Neuron (in vitro differentiated cells): Measurements from ENCODE around the gene NDUFV1.

Source experiments
- H2AFZ ChIP-seq: one replicate; pipeline ENCODE4 v1.6.1; 2013; ENCODE audit warnings: low read depth, mild to moderate bottlenecking, inconsistent platforms, low read length, moderate library complexity
- H3K27me3 ChIP-seq: one replicate; pipeline ENCODE4 v1.6.1; 2013; ENCODE audit warnings: low read length; ENCODE audit not compliant: insufficient read depth
- H3K36me3 ChIP-seq: one replicate; pipeline ENCODE4 v1.6.1; 2013; ENCODE audit warnings: low read length; ENCODE audit not compliant: insufficient read depth
- H3K4me1 ChIP-seq: one replicate; pipeline ENCODE4 v1.6.1; 2013; ENCODE audit warnings: low read length; ENCODE audit not compliant: insufficient read depth
- H3K4me3 ChIP-seq: 2 replicates; pipeline ENCODE4 v1.5.1; 2013; ENCODE audit warnings: mild to moderate bottlenecking, low read length, moderate library complexity
- H3K9me3 ChIP-seq: one replicate; pipeline ENCODE4 v1.6.1; 2013; ENCODE audit warnings: low read length

Gene NDUFV1

GRCh38 chr11:67638535-67639437 lies 32.0 kb downstream of the NDUFV1 start:
- no peak overlapping the region for H3K4me3 ChIP-seq
- no peaks in the 10 kb centered on the region for H3K9me3 ChIP-seq
- no peaks in the 10 kb centered on the region for H3K36me3 ChIP-seq
- H2AFZ ChIP-seq = no peak overlapping the region
- peaks cover 9% of the 10 kb centered on the region for H3K4me1 ChIP-seq
- H3K27me3 ChIP-seq = no peaks in the 10 kb centered on the region

GRCh38 chr11:67639438-67639859 lies 32.7 kb downstream of the NDUFV1 start, which contains the start of gene TBX10:
TSS of gene TBX10 (minus strand) at chr11:67639763. CDS start at chr11:67639472, 291 bp downstream.
- H3K9me3 ChIP-seq = no peaks in the 10 kb centered on the region
- H3K27me3 ChIP-seq = no peaks in the 10 kb centered on the region
- H2AFZ ChIP-seq = no peak within 1 kb of the TSS
- peaks cover 9% of the 10 kb centered on the region for H3K4me1 ChIP-seq
- H3K4me3 ChIP-seq = no peak within 1 kb of the TSS
- no peaks in the 10 kb centered on the region for H3K36me3 ChIP-seq

- H2AFZ ChIP-seq = no peak overlapping the region
- peaks cover 9% of the 10 kb centered on the region for H3K4me1 ChIP-seq
- no peak overlapping the region for H3K4me3 ChIP-seq
- H3K27me3 ChIP-seq = no peaks in the 10 kb centered on the region
- no peaks in the 10 kb centered on the region for H3K36me3 ChIP-seq
- H3K9me3 ChIP-seq = no peaks in the 10 kb centered on the region
Measured at GRCh38 chr11:67640021-67640757, 33.5 kb downstream of the NDUFV1 start.

GRCh38 chr11:67640758-67641337 lies 34.1 kb downstream of the NDUFV1 start:
- Histone ChIP-seq H3K36me3 (no peaks in the 10 kb centered on the region), H3K4me3 (no peak overlapping the region)

GRCh38 chr11:67641338-67642172 lies 34.8 kb downstream of the NDUFV1 start:
- H3K9me3 ChIP-seq = no peaks in the 10 kb centered on the region
- H3K4me3 ChIP-seq = no peak overlapping the region
- no peaks in the 10 kb centered on the region for H3K27me3 ChIP-seq

More at GRCh38 chr11:67640758-67641337, 34.1 kb downstream of the NDUFV1 start:
- H3K27me3 ChIP-seq = no peaks in the 10 kb centered on the region
- no peak overlapping the region for H2AFZ ChIP-seq
- H3K4me1 ChIP-seq = peaks cover 9% of the 10 kb centered on the region
- no peaks in the 10 kb centered on the region for H3K9me3 ChIP-seq

GRCh38 chr11:67642173-67643120 lies 35.7 kb downstream of the NDUFV1 start:
- Histone ChIP-seq H3K27me3 (no peaks in the 10 kb centered on the region), H3K4me3 (no peak overlapping the region), H3K9me3 (no peaks in the 10 kb centered on the region), H2AFZ (no peak overlapping the region), H3K4me1 (peaks cover 9% of the 10 kb centered on the region), H3K36me3 (no peaks in the 10 kb centered on the region)

More at GRCh38 chr11:67641338-67642172, 34.8 kb downstream of the NDUFV1 start:
- Histone ChIP-seq H3K4me1 (peaks cover 9% of the 10 kb centered on the region), H2AFZ (no peak overlapping the region), H3K36me3 (no peaks in the 10 kb centered on the region)

GRCh38 chr11:67644042-67644441 lies 37.3 kb downstream of the NDUFV1 start:
- Histone ChIP-seq H3K9me3 (no peaks in the 10 kb centered on the region), H3K4me3 (no peak overlapping the region), H3K36me3 (no peaks in the 10 kb centered on the region), H3K4me1 (peaks cover 9% of the 10 kb centered on the region), H2AFZ (no peak overlapping the region), H3K27me3 (no peaks in the 10 kb centered on the region)

GRCh38 chr11:67644472-67645418 lies 38.0 kb downstream of the NDUFV1 start:
- no peaks in the 10 kb centered on the region for H3K27me3 ChIP-seq
- no peak overlapping the region for H2AFZ ChIP-seq
- no peaks in the 10 kb centered on the region for H3K36me3 ChIP-seq
- no peaks in the 10 kb centered on the region for H3K9me3 ChIP-seq
- peaks cover 6% of the 10 kb centered on the region for H3K4me1 ChIP-seq
- H3K4me3 ChIP-seq = no peak overlapping the region

GRCh38 chr11:67645521-67646461 lies 39.1 kb downstream of the NDUFV1 start:
- Histone ChIP-seq H3K9me3 (no peaks in the 10 kb centered on the region), H3K4me1 (no peaks in the 10 kb centered on the region), H3K36me3 (no peaks in the 10 kb centered on the region), H3K4me3 (no peak overlapping the region), H3K27me3 (no peaks in the 10 kb centered on the region), H2AFZ (no peak overlapping the region)

GRCh38 chr11:67646535-67647336 lies 40.0 kb downstream of the NDUFV1 start:
- H3K4me1 ChIP-seq = no peaks in the 10 kb centered on the region
- H3K4me3 ChIP-seq = no peak overlapping the region
- H2AFZ ChIP-seq = no peak overlapping the region
- H3K27me3 ChIP-seq = no peaks in the 10 kb centered on the region
- H3K9me3 ChIP-seq = no peaks in the 10 kb centered on the region
- H3K36me3 ChIP-seq = no peaks in the 10 kb centered on the region
